GM12878 (cell line): ENCODE measurements around the gene NOD1.
"Not testable (repeated sequence)": the region's sequence is repeated elsewhere in the genome, so short reads cannot be mapped to it uniquely, and the experiment has no call there.

Experiments used
- CTCF ChIP-seq, 3 experiments: IDR thresholded peaks in 2 of 3; conservative IDR thresholded peaks in 1 of 3; 2 replicates each; pipeline ENCODE4 v1.5.1; 2011; ENCODE audit warnings: low read depth in 3 of 3, low read length in 3 of 3, mild to moderate bottlenecking in 3 of 3, control low read depth in 2 of 3, moderate library complexity in 2 of 3, inconsistent platforms in 1 of 3, mixed read lengths in 1 of 3; ENCODE audit not compliant: control insufficient read depth in 2 of 3, insufficient read depth in 1 of 3; ENCODE audit errors: extremely low read depth in 1 of 3
- EGR1 ChIP-seq, 2 experiments: IDR thresholded peaks; 1 replicate in 1 of 2; 2 replicates in 1 of 2; pipeline ENCODE4 v1.6.1; 2011 to 2012; ENCODE audit warnings: low read depth in 2 of 2, low read length in 2 of 2, borderline replicate concordance in 1 of 2, mild to moderate bottlenecking in 1 of 2, moderate library complexity in 1 of 2
- NR2C2 ChIP-seq: IDR thresholded peaks from 2 replicates; pipeline ENCODE4 v1.6.1; 2011; ENCODE audit warnings: borderline replicate concordance, low read depth; ENCODE audit not compliant: control insufficient read depth, insufficient read length
- POLR2A ChIP-seq: IDR thresholded peaks from 2 replicates; pipeline ENCODE4 v1.6.1; 2011; ENCODE audit warnings: low read depth, mild to moderate bottlenecking, low read length
- RAD21 ChIP-seq: IDR thresholded peaks from 2 replicates; pipeline ENCODE4 v1.6.1; 2011; ENCODE audit warnings: mild to moderate bottlenecking, low read depth, low read length, moderate library complexity; ENCODE audit not compliant: insufficient read depth
- TBL1XR1 ChIP-seq: IDR thresholded peaks from 2 replicates; pipeline ENCODE4 v1.6.1; 2012; ENCODE audit warnings: low read depth, low read length, improper control_type of control experiment

- TF ChIP-seq CTCF (IDR thresholded peaks at IDR 0.05 in 2 of 3, conservative IDR thresholded peaks at IDR 0.05 in 1 of 3; ENCODE audit: control insufficient read depth in 2 of 3, extremely low read depth in 1 of 3, insufficient read depth in 1 of 3, low read depth in 3 of 3, low read length in 3 of 3); RAD21; POLR2A; TBL1XR1; EGR1 (IDR thresholded peaks at IDR 0.05; ENCODE audit: borderline replicate concordance in 1 of 2, low read depth in 2 of 2, low read length in 2 of 2); NR2C2: not testable (repeated sequence)
These were observed 2.8 kb upstream of the NOD1 start for GRCh38 chr7:30481416-30481815.
